ENCODE measurements around the gene IL17RA.

Gene IL17RA

GRCh38 chr22:17106161-17106784 lies 21.5 kb downstream of the IL17RA start:
- no peak for FAIRE-seq

DNA sequence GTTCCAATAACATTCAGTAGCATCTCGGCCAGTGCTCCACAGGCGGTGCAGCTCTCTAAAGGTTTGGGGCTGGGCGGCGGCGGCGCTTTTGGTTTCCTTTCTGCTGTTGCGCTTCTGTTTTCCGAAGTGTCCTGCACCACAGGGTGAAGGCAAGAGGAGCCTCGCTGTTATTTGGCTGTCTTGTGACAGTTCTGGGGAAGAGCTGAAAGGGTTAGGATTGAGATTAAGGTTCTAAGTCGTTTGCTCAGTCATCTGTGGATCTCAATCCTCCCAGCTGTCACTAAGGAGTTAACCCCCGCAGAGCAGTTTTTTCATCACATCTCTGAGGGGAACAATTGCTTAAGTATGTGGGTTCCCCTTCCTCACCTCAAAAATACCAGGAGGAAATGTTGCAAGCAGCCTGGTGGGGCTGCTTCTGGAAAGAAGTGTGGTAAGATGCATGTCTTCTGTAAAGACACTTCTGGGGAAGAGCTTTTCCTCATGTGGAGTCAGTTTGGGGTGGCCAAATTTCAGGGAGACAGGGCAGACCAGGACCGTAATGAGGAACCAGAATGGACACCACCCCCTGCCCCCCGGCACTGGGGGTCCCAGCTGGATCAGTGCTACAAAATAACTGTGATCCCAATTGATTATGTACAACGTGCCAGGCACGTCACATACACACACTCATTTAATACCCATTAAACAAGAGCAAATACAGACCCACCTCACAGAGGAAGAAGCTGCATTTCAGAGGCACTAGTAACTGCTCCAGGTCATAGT lies 22.2 kb downstream of the IL17RA start:
- FAIRE-seq, result no peak

DNA sequence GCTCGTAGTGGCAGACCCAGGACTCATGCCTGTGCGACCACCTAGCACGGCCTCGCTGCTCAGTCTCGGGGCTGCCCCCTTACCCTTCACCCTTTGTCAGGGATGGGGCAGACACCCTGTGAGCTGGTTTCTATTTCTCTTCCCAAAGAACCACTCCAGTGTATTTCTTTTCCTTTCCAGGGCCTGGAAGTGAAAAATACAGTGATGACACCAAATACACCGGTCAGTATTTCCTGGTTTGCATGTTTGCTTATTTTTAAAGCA lies 22.7 kb downstream of the IL17RA start:
- no peak for FAIRE-seq

DNA sequence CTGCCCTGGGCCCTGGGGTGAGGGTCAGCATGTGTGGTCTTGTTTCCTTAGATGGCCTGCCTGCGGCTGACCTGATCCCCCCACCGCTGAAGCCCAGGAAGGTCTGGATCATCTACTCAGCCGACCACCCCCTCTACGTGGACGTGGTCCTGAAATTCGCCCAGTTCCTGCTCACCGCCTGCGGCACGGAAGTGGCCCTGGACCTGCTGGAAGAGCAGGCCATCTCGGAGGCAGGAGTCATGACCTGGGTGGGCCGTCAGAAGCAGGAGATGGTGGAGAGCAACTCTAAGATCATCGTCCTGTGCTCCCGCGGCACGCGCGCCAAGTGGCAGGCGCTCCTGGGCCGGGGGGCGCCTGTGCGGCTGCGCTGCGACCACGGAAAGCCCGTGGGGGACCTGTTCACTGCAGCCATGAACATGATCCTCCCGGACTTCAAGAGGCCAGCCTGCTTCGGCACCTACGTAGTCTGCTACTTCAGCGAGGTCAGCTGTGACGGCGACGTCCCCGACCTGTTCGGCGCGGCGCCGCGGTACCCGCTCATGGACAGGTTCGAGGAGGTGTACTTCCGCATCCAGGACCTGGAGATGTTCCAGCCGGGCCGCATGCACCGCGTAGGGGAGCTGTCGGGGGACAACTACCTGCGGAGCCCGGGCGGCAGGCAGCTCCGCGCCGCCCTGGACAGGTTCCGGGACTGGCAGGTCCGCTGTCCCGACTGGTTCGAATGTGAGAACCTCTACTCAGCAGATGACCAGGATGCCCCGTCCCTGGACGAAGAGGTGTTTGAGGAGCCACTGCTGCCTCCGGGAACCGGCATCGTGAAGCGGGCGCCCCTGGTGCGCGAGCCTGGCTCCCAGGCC lies 23.7 kb downstream of the IL17RA start:
- no peak for FAIRE-seq

DNA sequence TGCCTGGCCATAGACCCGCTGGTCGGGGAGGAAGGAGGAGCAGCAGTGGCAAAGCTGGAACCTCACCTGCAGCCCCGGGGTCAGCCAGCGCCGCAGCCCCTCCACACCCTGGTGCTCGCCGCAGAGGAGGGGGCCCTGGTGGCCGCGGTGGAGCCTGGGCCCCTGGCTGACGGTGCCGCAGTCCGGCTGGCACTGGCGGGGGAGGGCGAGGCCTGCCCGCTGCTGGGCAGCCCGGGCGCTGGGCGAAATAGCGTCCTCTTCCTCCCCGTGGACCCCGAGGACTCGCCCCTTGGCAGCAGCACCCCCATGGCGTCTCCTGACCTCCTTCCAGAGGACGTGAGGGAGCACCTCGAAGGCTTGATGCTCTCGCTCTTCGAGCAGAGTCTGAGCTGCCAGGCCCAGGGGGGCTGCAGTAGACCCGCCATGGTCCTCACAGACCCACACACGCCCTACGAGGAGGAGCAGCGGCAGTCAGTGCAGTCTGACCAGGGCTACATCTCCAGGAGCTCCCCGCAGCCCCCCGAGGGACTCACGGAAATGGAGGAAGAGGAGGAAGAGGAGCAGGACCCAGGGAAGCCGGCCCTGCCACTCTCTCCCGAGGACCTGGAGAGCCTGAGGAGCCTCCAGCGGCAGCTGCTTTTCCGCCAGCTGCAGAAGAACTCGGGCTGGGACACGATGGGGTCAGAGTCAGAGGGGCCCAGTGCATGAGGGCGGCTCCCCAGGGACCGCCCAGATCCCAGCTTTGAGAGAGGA lies 24.5 kb downstream of the IL17RA start:
- no peak for FAIRE-seq

GRCh38 chr22:17109976-17110375 lies 25.2 kb downstream of the IL17RA start:
- FAIRE-seq, result no peak

DNA sequence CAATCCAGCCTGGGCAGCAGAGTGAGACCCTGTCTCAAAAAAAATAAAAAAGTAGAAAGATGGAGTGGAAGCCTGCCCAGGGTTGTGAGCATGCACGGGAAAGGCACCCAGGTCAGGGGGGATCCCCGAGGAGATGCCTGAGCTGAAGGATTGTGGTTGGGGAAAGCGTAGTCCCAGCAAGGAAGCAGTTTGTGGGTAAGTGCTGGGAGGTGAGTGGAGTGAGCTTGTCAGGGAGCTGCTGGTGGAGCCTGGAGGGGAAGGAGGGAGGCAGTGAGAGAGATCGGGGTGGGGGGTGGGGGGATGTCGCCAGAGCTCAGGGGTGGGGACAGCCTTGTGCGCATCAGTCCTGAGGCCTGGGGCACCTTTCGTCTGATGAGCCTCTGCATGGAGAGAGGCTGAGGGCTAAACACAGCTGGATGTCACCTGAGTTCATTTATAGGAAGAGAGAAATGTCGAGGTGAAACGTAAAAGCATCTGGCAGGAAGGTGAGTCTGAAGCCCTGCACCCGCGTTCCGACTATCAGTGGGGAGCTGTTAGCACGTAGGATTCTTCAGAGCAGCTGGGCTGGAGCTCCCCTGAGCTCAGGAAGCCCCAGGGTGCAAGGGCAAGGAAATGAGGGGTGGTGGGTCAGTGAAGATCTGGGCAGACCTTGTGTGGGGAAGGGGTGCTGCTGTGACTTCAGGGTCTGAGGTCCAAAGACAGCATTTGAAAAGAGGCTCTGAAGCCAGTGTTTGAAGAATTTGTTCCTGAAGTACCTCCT lies 26.2 kb downstream of the IL17RA start:
- FAIRE-seq, result no peak

DNA sequence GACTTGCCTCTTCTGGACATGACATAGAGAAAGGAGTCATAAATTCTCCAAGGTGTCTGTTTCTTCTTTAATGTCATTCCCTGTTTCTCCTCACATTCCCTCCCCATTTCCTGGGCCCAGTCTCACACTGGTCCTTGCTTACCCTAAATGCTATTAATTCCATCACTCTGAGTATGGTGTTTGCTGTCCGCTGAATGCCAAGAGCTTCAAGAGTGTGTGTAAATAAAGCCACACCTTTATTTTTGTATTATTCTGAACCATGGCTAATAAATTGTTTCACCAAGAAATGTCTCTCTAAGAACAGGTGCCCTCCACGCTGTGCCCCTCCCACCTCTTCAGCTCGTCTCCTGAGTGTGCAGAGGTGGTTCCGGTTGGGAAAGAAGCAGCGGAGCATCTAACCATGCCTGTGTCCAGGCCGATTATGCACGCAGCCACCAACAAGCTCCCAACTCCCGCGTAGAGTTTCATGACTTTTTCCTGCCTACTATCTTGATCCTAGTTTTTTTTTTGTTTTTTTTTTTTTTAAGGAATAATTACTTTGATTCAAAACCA lies 27.8 kb downstream of the IL17RA start:
- no peak for FAIRE-seq

- FAIRE-seq, result no peak
Measured at GRCh38 chr22:17113600-17113999, 28.8 kb downstream of the IL17RA start.

DNA sequence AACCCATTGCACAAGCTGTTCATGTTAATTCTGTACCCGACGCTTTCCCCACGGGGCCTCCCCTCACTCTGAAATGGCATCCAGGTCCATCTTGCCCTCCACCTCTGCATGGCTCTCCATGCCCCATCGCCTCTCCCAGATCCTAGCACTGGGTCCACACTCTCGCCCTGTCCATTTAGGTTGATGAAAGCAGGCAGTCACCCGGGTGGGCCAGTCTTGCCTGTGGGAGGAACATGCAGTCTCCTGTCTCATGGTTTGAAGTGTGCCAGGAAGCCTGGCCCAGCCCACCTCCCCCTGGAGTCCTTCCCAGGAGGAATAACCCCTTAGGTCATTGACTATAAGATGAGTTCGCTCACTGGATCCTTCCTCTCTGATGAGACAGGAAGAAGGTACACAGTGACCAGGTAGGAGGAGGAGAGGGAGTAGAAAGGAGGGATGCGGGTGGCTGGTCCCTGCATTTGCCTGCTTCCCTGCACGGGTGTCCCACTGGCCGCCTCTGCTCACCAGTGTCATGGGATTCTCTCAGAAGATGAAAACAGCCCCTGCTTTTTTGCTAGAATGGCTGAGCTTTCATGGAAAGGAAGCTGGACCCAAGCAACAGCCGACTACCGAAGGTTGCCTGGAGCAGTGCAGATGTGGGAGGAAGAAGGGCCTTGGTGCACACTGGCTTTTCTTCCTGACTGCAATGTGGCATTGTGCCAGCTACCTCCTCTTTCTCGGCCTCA lies 29.5 kb downstream of the IL17RA start:
- FAIRE-seq, result no peak

- FAIRE-seq, result no peak
Measured at GRCh38 chr22:17114898-17115235, 30.1 kb downstream of the IL17RA start.

- no peak for FAIRE-seq
Measured at GRCh38 chr22:17115236-17115635, 30.4 kb downstream of the IL17RA start.

GRCh38 chr22:17115945-17116565 lies 31.3 kb downstream of the IL17RA start:
- FAIRE-seq, result no peak

DNA sequence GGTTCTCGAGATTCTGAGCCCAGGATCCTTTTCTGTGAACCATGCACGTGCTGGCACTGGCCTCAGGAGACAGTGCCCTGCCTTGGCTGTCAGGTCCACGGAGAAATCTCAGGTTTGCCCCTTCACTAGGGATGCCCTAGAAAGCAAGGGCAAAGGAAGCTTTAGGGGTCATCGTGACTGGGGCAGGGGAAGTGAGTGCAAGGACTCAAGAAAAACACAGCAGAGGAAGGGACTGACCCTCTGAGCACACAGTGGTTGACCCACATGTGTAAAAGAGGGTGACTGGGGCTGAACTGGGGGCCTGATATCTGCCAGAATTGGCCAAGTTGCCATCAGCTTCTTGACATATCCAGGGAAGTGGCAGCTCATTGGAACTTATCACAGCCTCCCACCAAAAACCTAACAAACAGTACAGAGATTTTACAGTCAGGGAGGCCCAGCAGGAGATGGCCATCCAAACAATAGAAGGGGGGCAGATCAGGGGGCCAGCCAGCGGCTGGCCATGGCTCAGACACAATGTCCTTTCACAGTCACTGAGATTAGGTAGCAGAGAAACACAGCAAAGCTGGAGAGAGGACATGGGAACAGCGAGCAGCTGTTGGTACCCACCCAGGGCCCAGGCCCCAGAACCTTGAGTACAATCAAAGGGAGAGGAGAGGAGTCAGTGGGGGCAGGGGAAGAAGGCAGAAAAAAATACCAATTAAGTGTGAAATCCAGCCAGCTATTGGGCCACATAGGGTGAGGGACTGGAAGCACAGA lies 32.0 kb downstream of the IL17RA start:
- FAIRE-seq, result no peak

- FAIRE-seq, result no peak
Measured at GRCh38 chr22:17117400-17117799, 32.6 kb downstream of the IL17RA start.

- no peak for FAIRE-seq
Measured at GRCh38 chr22:17117890-17118289, 33.1 kb downstream of the IL17RA start.

DNA sequence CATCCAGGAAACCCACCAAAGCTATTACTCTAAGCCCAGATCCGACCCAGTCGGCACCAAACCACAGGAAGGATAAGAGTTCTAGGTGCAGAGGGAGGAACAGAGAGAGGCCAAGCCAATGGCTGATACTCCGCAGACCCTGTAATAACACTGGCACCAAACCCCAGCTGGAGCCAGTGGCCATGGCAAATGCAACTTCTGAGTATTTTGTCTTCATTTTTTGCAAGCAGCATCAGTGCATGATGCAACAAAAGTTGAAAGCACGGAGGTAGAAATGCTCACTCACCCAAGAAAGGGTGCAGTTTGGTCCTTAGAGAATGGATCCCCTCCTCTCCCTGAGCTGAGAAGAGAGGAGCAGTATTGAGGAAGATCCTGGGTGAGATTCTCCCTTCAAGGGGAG lies 33.5 kb downstream of the IL17RA start:
- no peak for FAIRE-seq

DNA sequence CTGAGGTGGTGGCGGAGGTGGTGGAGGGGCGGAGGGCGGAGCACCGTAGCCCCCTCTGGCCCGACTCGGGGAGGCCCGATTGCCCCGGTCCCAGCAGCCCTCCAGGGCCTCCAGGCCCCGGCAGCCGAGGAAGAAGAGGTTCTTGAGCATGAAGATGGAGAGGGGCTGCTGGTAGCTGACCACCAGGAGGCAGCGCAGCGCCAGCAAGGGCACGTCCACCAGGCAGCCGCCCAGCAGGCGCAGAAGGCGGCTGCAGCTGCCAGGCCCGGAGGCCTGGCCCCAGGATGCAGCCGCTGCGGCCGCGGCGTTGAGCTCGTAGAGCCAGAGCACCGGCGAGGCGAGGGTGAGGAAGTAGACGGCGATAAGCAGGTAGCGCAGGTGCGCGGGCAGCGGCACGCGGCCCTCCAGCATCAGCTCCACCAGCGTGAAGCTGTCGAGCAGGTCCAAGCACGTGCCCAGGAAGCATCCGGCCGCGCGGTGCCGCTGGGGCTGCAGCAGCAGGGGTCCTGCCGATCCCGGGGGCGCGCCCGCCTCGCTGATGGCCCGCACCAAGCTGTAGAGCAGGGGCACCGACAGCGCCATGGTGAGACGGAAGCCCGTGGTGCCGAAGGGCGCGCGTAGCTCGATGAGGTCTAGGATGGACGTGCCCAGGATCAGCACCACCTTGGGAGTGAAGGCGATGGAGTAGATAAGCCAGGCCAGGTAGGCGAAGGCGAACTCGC lies 34.8 kb downstream of the IL17RA start:
- FAIRE-seq, result no peak

DNA sequence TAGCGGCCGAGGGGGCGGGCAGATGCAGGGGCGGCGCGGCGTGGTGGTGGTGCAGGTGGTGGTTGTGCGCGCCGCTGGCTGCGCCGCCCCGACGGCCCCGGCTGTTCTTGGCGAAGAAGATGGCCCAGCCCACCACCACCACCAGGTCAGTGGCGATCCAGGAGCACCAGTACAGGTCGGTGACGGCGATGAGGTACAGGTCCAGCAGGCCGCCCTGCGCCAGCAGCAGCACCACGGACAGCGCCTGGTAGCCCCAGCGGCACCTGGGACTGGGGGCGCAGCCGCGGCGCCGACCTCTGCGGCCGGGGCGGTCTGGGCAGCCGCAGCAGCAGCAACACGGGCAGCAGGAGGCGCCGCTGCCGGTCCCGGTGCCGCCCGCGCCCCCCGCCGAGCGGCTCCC lies 35.5 kb downstream of the IL17RA start:
- no peak for FAIRE-seq
